HG02870 (cell line): ENCODE results near the gene SEMA3B.

Experiments
- ATAC-seq: cut with Tn5 transposase; IDR thresholded peaks from one replicate; pipeline ENCODE4 v1.9.1; 2021; ENCODE audit warnings: mild to moderate bottlenecking, moderate library complexity; ENCODE audit not compliant: unreplicated experiment

SEMA3B gene

DNA sequence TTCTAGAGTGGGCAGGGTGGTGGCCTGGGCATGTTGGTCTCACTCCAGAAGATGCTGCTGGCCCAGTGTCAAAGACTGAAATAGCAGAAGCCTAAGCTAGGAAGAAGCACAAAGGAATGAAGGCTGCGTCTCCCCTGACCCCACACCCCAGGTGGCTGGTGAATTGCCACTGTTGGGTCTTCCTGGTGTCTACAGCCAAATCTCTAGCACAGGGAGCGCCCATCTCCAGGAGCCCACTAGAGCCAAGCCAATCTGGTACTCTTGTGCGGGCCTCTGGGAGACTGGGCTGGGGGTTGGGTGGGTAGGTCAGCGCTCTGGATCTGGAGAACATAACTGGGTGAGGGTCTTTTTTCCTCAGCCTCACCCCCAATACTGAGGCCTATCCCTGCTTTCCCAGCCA, 58.2 kb downstream of the SEMA3B start:
- ATAC-seq: no peak
